ENCODE data around the gene CCNK.

- TF ChIP-seq, protein P1, sequence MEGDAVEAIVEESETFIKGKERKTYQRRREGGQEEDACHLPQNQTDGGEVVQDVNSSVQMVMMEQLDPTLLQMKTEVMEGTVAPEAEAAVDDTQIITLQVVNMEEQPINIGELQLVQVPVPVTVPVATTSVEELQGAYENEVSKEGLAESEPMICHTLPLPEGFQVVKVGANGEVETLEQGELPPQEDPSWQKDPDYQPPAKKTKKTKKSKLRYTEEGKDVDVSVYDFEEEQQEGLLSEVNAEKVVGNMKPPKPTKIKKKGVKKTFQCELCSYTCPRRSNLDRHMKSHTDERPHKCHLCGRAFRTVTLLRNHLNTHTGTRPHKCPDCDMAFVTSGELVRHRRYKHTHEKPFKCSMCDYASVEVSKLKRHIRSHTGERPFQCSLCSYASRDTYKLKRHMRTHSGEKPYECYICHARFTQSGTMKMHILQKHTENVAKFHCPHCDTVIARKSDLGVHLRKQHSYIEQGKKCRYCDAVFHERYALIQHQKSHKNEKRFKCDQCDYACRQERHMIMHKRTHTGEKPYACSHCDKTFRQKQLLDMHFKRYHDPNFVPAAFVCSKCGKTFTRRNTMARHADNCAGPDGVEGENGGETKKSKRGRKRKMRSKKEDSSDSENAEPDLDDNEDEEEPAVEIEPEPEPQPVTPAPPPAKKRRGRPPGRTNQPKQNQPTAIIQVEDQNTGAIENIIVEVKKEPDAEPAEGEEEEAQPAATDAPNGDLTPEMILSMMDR (IDR thresholded peaks at IDR 0.05), result no peak
- TF ChIP-seq POLR2A (IDR thresholded peaks at IDR 0.05), result no peak
Observed at GRCh38 chr14:99505089-99505488, 23.9 kb downstream of the CCNK start.
